ENCODE results near the gene CLDN5.

- TF ChIP-seq TAF1 (IDR thresholded peaks at IDR 0.05; ENCODE audit: low read depth, low read length): no peak
- TF ChIP-seq POLR2A (IDR thresholded peaks at IDR 0.05; ENCODE audit: low read depth, low read length): no peak
- no peak for TF ChIP-seq POLR2AphosphoS5 (IDR thresholded peaks at IDR 0.05; ENCODE audit: low read depth, low read length)
- TF ChIP-seq SPI1 (IDR thresholded peaks at IDR 0.05; ENCODE audit: low read depth, low read length): no peak
- no peak for TF ChIP-seq POU2F2 (IDR thresholded peaks at IDR 0.05; ENCODE audit: low read depth, low read length)
Observed at GRCh38 chr22:19540394-19540793, 16.2 kb upstream of the CLDN5 start.
